Heart left ventricle (tissue), 16 donors: Measurements from ENCODE around the gene KCNH6. TPM values are rescaled to one million over a fixed set of nuclear protein-coding genes. Genes with fewer than 3 reads are reported as not detected.

Experiments
- ATAC-seq, 4 donors: fragments of 200-7000 bp; cut with Tn5 transposase; one replicate each; pipeline ENCODE4 v1.9.1; 2020 to 2022; ENCODE audit warnings: moderate library complexity in 4 of 4, mild to moderate bottlenecking in 3 of 4, moderate number of reproducible peaks in 1 of 4
- DNase-seq, 5 donors: peaks; one replicate each; pipeline ENCODE4 v3.0.0-alpha.2; 2020
- H3K27ac ChIP-seq, 12 donors: fragments of 200-600 bp; sonication (generic) in 4 of 12; one replicate each; pipeline versions ENCODE4 v1.5.0 to v1.8.0; 2016 to 2022; ENCODE audit warnings: mild to moderate bottlenecking in 2 of 12
- H3K27me3 ChIP-seq, 9 donors: fragments of 200-600 bp; sonication (generic) in 2 of 9; one replicate each; pipeline versions ENCODE4 v1.5.1 to v1.8.0; 2016 to 2022; ENCODE audit warnings: mild to moderate bottlenecking in 3 of 9
- H3K36me3 ChIP-seq, 9 donors: fragments of 200-600 bp; sonication (generic) in 2 of 9; one replicate each; pipeline versions ENCODE4 v1.5.0 to v1.8.0; 2018 to 2022; ENCODE audit warnings: mild to moderate bottlenecking in 2 of 9
- H3K4me1 ChIP-seq, 12 donors: fragments of 200-600 bp; sonication (generic) in 4 of 12; one replicate each; pipeline versions ENCODE4 v1.5.0 to v1.8.0; 2016 to 2022; ENCODE audit warnings: mild to moderate bottlenecking in 3 of 12
- H3K4me3 ChIP-seq, 12 donors: fragments of 200-600 bp; sonication (generic) in 4 of 12; one replicate each; pipeline versions ENCODE4 v1.5.0 to v1.8.0; 2017 to 2022; ENCODE audit warnings: mild to moderate bottlenecking in 9 of 12, moderate library complexity in 4 of 12
- H3K9me3 ChIP-seq, 12 donors: fragments of 200-600 bp; sonication (generic) in 4 of 12; one replicate each; pipeline versions ENCODE4 v1.5.0 to v1.8.0; 2016 to 2022; ENCODE audit warnings: mild to moderate bottlenecking in 1 of 12
- CTCF ChIP-seq, 12 donors: fragments of 200-600 bp; sonication (generic) in 4 of 12; IDR thresholded peaks; one replicate each; pipeline versions ENCODE4 v1.5.0 to v1.8.0; 2018 to 2022; ENCODE audit warnings: antibody characterized with exemption in 12 of 12, mild to moderate bottlenecking in 5 of 12
- POLR2A ChIP-seq, 2 donors: fragments of 450-650 bp; IDR thresholded peaks; one replicate each; pipeline ENCODE4 v1.6.1; 2017; ENCODE audit warnings: antibody characterized with exemption in 2 of 2, mild to moderate bottlenecking in 2 of 2, moderate library complexity in 2 of 2
- WGBS, 4 donors: extraction: QIAGEN DNeasy Blood & Tissue Kit in 2 of 4; methylation state at CpG; one replicate each; pipeline versions ENCODE4 v1.1.5 to v1.1.7; 2013 to 2018; 5-methylcytosine and 5-hydroxymethylcytosine counted together
- intact Hi-C, 10 donors: fragments of 100-400 bp; cut with DNase I; formaldehyde crosslinking; loops; one replicate each; pipeline versions ENCODE4 v1.11.1 to v1.14.2; 2022
- polyA plus RNA-seq, 2 donors: library from polyadenylated mRNA; stranded (reverse); fragments of 200-250 nt; gene quantifications; one replicate each; pipeline ENCODE4 v1.2.3, GENCODE V29; 2013
- total RNA-seq, 9 donors: library from RNA; depleted of rRNA in 2 of 9; stranded (reverse); fragments of >200 nt in 2 of 9; fragmentation: NEBNext Ultra II Directional in 3 of 9; extraction: Animal tissue kit (Norgen Biotek cat#: 25700) in 3 of 9; gene quantifications; one replicate each; pipeline versions ENCODE4 v1.1.0 to v1.2.4, GENCODE V29; 2016 to 2023
- donor health status: ischemic (EF 13 %, LVEDD 7.1; RV severe dilation, severe dysfunction).
- donor health status: healthy with polysubstance abuse.
- donor health status: DM: no; HTN: yes; CAD: no.
- donor health status: DM: no; HTN: no; CAD: no.
- donor health status: ischemic (EF 25% LVEDD 6.9; RV normal size, moderate dysfunction).
- donor health status: ischemic (EF 25% LVEDD 5.7; RV mildly dilated, moderate dysfunction).
- donor health status: healthy.
- donor health status: DM: yes; HTN: yes; CAD: no.
- donor health status: ischemic (EF 35%, LVEDD 5.7; RV mildly dilated, moderate dysfunction).
- donor health status: nonischemic (EF 11% LVEDD 7.7; RV severe dilation, severe dysfunction).
- donor health status: DM: yes; HTN: yes; CAD: no.
- donor health status: PGD.
- donor health status: ischemic (EF 29% LVEDD 5.4; RV normal size, mild dysfunction).
- donor health status: nonischemic (EF 23%, LVEDD 6.1; RV moderate dilation, normal function).

KCNH6 gene
- total and polyA plus RNA-seq, 11 donors = 0.01 TPM; not detected in 10

GRCh38 chr17:63497708-63498483 lies 25.3 kb upstream of the KCNH6 start:
- Histone ChIP-seq H3K27ac (no peak overlapping the region), H3K27me3 (peaks cover 0 to 5% (median 0%) of the 10 kb centered on the region in 9 donors), H3K4me1 (no peaks in the 10 kb centered on the region), H3K4me3 (no peak overlapping the region), H3K9me3 (no peaks in the 10 kb centered on the region), H3K36me3 (peaks cover 0 to 10% (median 0%) of the 10 kb centered on the region in 9 donors)
- DNase-seq (peak in 1 of 5 donors; percentile 43), ATAC-seq (peak in 1 of 4 donors; percentile 27)
- TF ChIP-seq CTCF (IDR thresholded peaks at IDR 0.05) = peak in 3 of 12 donors; percentile 9 to 25 (median 19)
- no peak for TF ChIP-seq POLR2A (IDR thresholded peaks at IDR 0.05)
- WGBS, 4 donors = 66 to 71% (median 68%) methylated on average over 9 to 16 of the region's 16 CpGs
- intact Hi-C loops = no loop called here

GRCh38 chr17:63498626-63499195 lies 24.4 kb upstream of the KCNH6 start:
- H3K27me3 ChIP-seq = peaks cover 0 to 5% (median 0%) of the 10 kb centered on the region in 9 donors
- H3K4me1 ChIP-seq = peaks cover 0 to 5% (median 0%) of the 10 kb centered on the region in 12 donors
- H3K9me3 ChIP-seq = no peaks in the 10 kb centered on the region
- intact Hi-C loops = no loop called here
- TF ChIP-seq CTCF (IDR thresholded peaks at IDR 0.05) = no peak
- ATAC-seq (no peak), DNase-seq (no peak)
- no peak overlapping the region for H3K4me3 ChIP-seq
- no peak overlapping the region for H3K27ac ChIP-seq
- H3K36me3 ChIP-seq = peaks cover 0 to 10% (median 0%) of the 10 kb centered on the region in 9 donors
- WGBS, 4 donors = 71 to 84% (median 81%) methylated on average over 9 of the region's 9 CpGs

- Histone ChIP-seq H3K9me3 (no peaks in the 10 kb centered on the region), H3K27ac (no peak overlapping the region), H3K27me3 (peaks cover 0 to 13% (median 3%) of the 10 kb centered on the region in 9 donors), H3K4me1 (peaks cover 0 to 5% (median 0%) of the 10 kb centered on the region in 12 donors), H3K4me3 (no peak overlapping the region), H3K36me3 (no peaks in the 10 kb centered on the region)
- no peak for ATAC-seq
- no peak for TF ChIP-seq CTCF (IDR thresholded peaks at IDR 0.05)
- TF ChIP-seq POLR2A (IDR thresholded peaks at IDR 0.05) = no peak
- DNase-seq = no peak
- intact Hi-C loops = no loop called here
- 44 to 56% (median 48%) methylated on average over 14 of the region's 14 CpGs for WGBS, 4 donors
Measured at GRCh38 chr17:63500543-63501390, 22.4 kb upstream of the KCNH6 start.

GRCh38 chr17:63503341-63503705 lies 19.8 kb upstream of the KCNH6 start:
- H3K4me3 ChIP-seq = no peak overlapping the region
- intact Hi-C loops = no loop called here
- TF ChIP-seq CTCF (IDR thresholded peaks at IDR 0.05) = no peak
- ATAC-seq = no peak
- DNase-seq = no peak
- peaks cover 0 to 24% (median 3%) of the 10 kb centered on the region in 9 donors for H3K27me3 ChIP-seq
- peak overlapping the region in 1 of 12 donors; percentile 51 for H3K27ac ChIP-seq
- no peaks in the 10 kb centered on the region for H3K36me3 ChIP-seq
- no peaks in the 10 kb centered on the region for H3K9me3 ChIP-seq
- H3K4me1 ChIP-seq = peaks cover 0 to 5% (median 0%) of the 10 kb centered on the region in 12 donors
- WGBS, 4 donors = 77 to 85% (median 81%) methylated on average over 8 of the region's 8 CpGs
